ENCODE results near the gene IL15.
"Not testable (repeated sequence)": the region's sequence is repeated elsewhere in the genome, so short reads cannot be mapped to it uniquely, and the experiment has no call there.

IL15 gene

DNA sequence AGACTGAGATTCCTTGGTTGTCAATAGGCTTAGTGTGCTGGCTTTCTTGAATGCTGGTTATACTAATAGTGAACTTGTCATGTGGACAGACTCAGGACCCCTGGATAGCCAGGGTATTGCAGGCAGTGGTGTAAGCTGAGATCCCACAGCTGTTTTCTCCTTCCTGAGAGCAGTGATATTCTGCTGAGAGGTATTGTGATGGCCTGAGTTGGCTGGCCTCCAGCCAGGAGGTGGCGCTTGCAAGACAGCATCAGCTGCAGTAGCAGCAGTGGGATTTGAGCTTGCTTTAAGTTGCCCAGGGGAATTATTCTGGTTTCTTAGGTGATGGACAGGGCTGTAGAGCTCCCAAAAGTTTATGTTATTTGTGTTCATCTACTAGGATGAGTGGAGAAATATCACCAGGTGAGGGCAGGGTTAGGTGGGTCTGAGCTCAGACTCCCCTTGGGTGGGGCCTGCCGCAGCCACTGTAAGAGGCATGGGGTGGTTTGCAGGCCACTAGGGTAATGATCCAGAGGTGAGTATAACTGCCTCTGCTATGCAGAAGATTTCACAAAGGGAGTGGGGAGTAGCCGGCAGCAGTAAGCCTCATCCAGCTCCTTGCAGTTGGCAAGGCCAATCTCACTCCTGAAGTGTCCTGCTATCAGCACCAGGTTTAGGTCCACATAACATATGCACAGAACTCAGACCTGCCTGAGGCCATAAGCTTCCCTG, 66.2 kb downstream of the IL15 start:
- DNase-seq (ENCODE audit: low read depth in 2 of 2) = no peak

DNA sequence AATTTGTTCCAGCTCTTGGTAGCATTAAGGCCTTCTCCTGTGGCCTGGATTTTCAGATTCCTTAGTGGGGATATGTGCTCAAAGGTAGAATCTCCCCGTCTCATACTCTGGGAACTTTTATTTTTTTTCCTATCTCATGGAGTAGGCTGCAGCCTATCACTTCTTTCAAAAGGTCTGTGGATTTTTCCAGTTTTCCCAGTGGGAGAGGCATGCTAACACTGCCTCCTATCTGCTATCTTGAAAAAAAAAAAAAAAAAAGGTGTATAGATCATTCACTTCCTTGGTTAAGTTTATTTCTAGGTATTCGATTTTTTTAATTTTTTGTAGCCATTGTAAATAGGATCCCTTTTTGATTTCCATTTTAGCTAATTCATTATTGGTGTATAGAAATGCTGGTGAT, 67.1 kb downstream of the IL15 start:
- DNase-seq (ENCODE audit: low read depth in 2 of 2) = no peak

DNA sequence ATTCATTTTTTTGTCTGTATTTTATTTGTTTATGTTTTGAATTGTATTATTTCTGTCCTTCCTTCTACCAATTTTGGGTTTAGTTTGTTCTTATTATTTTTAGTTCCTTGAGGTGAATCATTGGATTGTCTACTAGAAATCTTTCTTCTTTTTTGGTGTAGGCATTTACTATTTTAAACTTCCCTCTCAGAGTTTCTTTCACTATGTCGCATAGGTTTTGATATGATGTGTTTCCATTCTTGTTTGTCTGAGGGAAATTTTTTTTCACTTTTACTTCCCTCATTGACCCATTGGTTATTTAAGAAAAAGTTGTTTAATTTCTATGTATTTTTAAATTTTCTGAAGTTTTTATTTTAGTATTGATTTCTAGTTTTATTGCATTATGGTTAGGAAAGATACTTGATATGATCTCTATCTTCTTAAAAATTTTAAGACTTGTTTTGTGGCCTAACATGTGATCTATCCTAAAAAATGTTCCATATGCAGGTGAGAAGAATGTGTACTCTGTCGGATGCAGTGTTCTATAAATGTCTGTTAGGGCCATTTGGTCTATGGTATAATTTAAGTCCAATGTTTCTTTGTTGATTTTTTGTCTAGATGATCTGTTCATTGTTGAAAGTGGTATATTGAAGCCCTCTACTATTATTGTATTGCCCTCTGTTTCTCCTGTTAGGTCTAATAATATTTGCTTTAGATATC, 68.8 kb downstream of the IL15 start:
- no peak for DNase-seq (ENCODE audit: low read depth in 2 of 2)

DNA sequence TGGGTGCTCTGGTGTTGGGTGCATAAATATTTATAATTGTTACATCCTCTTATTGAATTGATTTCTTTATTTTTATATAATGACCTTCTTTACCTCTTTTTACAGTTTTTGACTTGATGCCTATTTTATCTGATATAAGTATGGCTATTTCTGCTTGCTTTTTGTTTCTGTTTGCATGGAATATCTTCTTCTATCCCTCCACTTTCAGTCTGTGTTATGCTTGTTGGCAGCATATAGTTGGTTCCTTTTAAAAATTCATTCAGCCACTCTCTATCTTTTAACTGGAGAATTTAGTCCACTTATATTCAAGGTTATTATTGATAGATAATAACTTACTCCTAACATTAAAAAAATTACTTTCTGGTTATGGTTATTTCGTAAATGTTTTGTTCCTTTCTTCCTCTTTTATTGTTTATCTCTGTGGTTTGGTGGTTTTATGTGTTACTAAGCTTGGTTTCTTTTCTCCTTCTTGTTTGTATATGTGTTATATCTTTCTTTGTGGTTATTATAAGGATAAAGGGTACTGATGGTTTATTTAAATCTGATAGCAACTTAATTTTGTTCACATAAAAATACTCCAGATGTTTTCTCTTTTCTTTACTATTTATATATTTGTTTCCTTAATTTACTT, 69.5 kb downstream of the IL15 start:
- no peak for DNase-seq (ENCODE audit: low read depth in 2 of 2)

- no peak for DNase-seq (ENCODE audit: low read depth in 2 of 2)
Observed at GRCh38 chr4:141706445-141706844, 70.1 kb downstream of the IL15 start.

GRCh38 chr4:141711211-141711610, 74.8 kb downstream of the IL15 start:
- DNase-seq (ENCODE audit: low read depth in 2 of 2) = no peak

DNA sequence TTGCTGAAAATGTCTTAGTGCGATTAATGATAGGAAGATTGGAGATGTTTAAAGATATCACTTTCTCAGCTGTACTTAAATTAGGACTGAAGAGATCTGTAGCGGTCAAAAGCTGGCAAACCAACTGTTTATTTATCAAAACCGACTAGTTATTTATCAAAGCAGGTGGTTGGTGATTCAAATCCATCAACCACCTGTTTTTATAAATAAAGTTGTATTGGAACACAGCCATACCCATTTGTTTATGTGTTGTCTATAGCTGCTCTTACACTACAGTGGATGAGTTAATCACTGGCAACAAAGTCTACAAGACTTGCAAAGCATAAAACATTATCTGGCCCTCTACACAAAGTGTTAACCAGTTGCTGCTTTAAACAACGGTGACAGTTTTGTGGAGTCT, 76.8 kb downstream of the IL15 start:
- no peak for DNase-seq (ENCODE audit: low read depth in 2 of 2)

GRCh38 chr4:141713771-141714445, 77.5 kb downstream of the IL15 start:
- no peak for DNase-seq (ENCODE audit: low read depth in 2 of 2)

DNA sequence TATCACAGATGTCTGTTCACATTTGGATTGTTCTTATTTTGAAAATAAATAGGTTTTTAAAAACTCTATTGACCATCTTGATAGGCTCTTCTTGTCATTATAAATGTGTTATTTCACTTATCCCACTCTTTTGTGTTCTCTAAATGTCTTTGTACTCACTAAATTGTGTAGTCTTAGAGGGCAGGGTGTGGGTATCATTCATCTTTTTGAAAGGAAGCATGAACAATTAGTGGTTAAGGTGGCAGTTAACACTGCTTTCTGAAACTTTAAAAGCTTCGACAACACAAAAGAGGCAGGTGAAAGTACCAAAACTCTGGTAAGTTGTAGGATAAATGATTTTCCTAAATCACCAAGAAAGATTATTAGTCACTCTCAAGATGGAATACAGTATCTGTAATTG, 83.2 kb downstream of the IL15 start:
- DNase-seq (ENCODE audit: low read depth in 2 of 2) = no peak

- no peak for DNase-seq (ENCODE audit: low read depth in 2 of 2)
Observed at GRCh38 chr4:141721174-141721573, 84.8 kb downstream of the IL15 start.

DNA sequence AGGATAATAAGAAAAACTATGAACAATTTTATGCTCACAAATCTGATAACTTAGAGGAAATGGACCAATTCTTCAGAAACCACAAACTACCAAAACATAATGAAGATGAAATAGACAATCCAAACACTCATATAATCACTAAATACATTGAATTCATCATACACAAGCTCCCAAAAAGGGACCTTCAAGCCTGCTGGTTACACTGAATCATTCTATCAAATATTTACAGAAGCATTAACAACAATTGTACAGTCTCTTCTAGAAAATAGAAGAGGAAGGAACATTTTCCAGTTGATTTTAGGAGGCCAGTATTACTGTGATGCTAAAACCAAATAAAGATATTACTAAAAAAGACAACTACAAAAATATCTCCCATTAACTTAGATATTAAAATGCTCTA, 88.3 kb downstream of the IL15 start:
- no peak for DNase-seq (ENCODE audit: low read depth in 2 of 2)

- DNase-seq (ENCODE audit: low read depth in 2 of 2) = no peak
Observed at GRCh38 chr4:141727420-141727819, 91.0 kb downstream of the IL15 start.

GRCh38 chr4:141730805-141731204, 94.4 kb downstream of the IL15 start:
- no peak for DNase-seq (ENCODE audit: low read depth in 2 of 2)

DNA sequence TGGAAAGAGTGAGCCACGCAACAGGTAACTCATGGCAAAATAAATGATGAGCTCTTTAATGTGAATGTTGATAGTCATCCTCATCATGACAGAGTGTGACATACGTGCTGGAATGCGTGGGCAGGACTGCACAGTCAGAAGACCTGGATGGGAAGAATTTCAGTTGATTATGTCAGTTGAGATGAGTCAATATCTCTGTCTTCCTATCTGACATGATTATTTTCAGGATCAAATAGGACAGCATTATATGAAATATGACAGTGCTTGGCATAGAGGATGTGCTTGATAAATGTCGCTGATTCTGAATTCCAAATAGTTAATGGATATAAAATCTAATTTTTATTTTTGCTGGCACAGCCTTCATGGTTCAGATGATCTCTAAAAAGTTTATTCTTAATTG, 95.1 kb downstream of the IL15 start:
- DNase-seq (ENCODE audit: low read depth in 2 of 2) = no peak

DNA sequence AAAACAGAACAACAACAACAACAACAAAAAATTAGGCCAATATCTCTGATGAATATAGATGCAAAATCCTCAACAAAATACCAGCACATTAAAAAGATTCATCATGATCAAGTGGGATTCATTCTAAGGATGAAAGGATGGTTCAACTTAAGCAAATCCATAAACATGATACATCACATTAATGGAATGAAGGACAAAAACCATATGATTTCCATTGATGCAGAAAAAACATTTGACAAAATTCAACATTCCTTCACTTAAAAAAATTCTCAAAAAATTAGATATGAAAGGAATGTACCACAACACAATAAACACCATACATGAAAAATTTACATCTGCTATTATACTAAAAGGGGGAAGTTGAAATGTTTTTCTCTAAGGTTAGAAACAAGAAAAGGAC, 103.3 kb downstream of the IL15 start:
- DNase-seq (ENCODE audit: low read depth in 2 of 2) = no peak

DNA sequence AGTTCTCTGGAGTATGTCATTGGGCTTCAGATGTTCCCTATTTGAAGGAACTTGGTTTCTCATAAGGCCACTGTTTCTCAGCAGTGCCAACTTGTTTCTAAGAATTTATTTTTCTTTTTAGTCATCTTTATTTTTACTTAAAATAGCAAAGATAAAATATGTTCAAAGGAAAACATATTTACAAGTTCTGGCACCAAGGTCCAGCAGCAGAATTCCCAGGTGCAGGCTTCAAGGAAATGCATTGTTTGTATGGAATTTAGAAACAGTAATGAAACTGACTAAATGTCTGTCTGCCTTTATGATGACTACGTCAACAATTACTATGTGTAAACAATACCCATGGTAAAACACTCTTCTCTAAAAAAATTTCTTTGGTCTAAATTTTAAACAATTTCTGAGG, 109.6 kb downstream of the IL15 start:
- no peak for DNase-seq (ENCODE audit: low read depth in 2 of 2)

- not testable (repeated sequence) for DNase-seq (ENCODE audit: low read depth in 2 of 2)
Observed at GRCh38 chr4:141751806-141752205, 115.4 kb downstream of the IL15 start.

DNA sequence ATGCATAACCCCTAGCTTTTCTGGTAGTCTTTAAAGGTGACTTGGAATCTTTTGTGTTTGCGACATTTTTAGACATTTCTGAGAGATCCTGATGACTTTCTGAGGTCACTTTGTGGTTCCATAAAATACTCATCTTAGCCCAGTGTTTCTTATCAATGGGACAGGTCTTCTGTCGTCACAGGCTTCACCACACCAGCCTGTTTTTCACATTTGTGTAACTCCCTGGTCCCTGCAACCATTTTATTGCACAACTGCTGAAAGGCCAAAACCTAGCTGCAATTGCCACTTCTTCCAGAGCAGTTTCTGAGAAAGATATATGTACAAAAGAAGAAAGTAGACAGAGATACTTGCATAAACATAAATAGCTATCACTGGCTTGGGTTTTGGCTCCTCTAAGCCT, 120.9 kb downstream of the IL15 start:
- DNase-seq (ENCODE audit: low read depth in 2 of 2) = no peak

GRCh38 chr4:141759796-141760425, 123.5 kb downstream of the IL15 start:
- no peak for DNase-seq (ENCODE audit: low read depth in 2 of 2)

DNA sequence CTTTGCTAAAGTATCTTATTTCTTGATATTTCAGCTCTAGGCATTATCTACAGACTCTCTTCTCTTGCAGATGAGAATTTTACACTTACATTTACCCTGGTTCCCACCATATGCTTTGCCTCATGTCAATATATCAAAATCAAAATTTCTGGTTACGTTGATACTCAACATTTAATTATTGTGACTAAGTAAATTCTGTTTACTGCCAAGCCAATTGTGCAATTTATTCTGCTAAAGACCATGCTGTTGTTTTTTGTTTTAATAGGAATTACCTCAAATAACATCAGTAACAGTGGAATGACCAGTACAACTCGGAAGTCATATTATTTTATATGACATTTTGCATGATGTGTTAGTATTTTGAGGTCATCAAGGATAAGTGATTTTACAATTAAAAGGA, 125.5 kb downstream of the IL15 start:
- no peak for DNase-seq (ENCODE audit: low read depth in 2 of 2)

- no peak for DNase-seq (ENCODE audit: low read depth in 2 of 2)
Observed at GRCh38 chr4:141763374-141763773, 127.0 kb downstream of the IL15 start.

DNA sequence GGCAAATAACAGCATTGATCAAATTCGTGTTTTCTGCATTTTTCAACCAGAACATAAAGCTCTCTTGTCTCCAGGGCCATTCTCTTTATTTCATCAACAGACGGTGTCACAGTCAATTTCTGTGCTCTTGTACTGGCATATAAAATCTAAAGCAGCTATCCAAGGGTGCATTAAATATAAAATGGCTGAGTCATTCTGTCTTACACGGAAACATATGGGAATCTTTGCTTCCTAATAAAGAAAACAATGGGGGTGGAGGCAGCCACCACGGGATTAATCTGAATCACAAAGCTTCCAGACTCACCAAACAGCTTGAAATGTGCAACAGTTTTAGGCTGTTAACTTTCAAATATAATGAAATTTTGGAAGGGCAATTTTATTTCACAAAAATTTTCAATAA, 132.6 kb downstream of the IL15 start:
- no peak for DNase-seq (ENCODE audit: low read depth in 2 of 2)

Measured in stimulated activated CD4-positive, alpha-beta T cell treated with anti-CD3 and anti-CD28 coated beads, Interleukin-1b, Interleukin-23, amount 100 ng/mL, for 1 hour (primary cell).